Body of pancreas (tissue), 4 donors: ENCODE results near the gene MEDAG.

Experiments
- CTCF ChIP-seq, 7 experiments: fragments of 450-650 bp in 4 of 7; fragments of 200-600 bp in 3 of 7; sonication (generic) in 3 of 7; IDR thresholded peaks; one replicate each; pipeline ENCODE4 v1.5.1; 2016 to 2019; ENCODE audit warnings: antibody characterized with exemption in 7 of 7
- POLR2A ChIP-seq, 3 donors: fragments of 450-650 bp; IDR thresholded peaks; one replicate each; pipeline ENCODE4 v1.6.1; 2016; ENCODE audit warnings: antibody characterized with exemption in 3 of 3, mild to moderate bottlenecking in 2 of 3

- TF ChIP-seq CTCF (IDR thresholded peaks at IDR 0.05) (no peak), POLR2A (IDR thresholded peaks at IDR 0.05) (no peak)
Observed at GRCh38 chr13:30926781-30927180, 20.7 kb downstream of the MEDAG start.
